ENCODE results near the gene C1QA.

The C1QA gene

GRCh38 chr1:22638476-22639234 lies 2.2 kb downstream of the C1QA start:
- DNase-seq (ENCODE audit: low read depth) = no peak
- TF ChIP-seq MAX (IDR thresholded peaks at IDR 0.05; ENCODE audit: low read depth, low read length) (no peak), MYC (IDR thresholded peaks at IDR 0.05; ENCODE audit: low read depth, low read length) (no peak), POLR2A (IDR thresholded peaks at IDR 0.05; ENCODE audit: extremely low read depth, insufficient read length) (no peak), CTCF (IDR thresholded peaks at IDR 0.05; ENCODE audit: low read depth, low read length) (no peak)
- H3K4me3 ChIP-seq (ENCODE audit: low read depth, low read length) = no peak overlapping the region

GRCh38 chr1:22639286-22639685 lies 2.9 kb downstream of the C1QA start:
- no peak overlapping the region for H3K4me3 ChIP-seq (ENCODE audit: low read depth, low read length)
- peak; percentile 53 for DNase-seq (ENCODE audit: low read depth)

GRCh38 chr1:22641247-22641646 lies 4.8 kb downstream of the C1QA start:
- TF ChIP-seq POLR2A (IDR thresholded peaks at IDR 0.05; ENCODE audit: extremely low read depth, insufficient read length) = no peak
- no peak for TF ChIP-seq MYC (IDR thresholded peaks at IDR 0.05; ENCODE audit: low read depth, low read length)
- TF ChIP-seq CTCF (IDR thresholded peaks at IDR 0.05; ENCODE audit: low read depth, low read length) = no peak
- TF ChIP-seq MAX (IDR thresholded peaks at IDR 0.05; ENCODE audit: low read depth, low read length) = no peak
- no peak overlapping the region for H3K4me3 ChIP-seq (ENCODE audit: low read depth, low read length)
- DNase-seq (ENCODE audit: low read depth) = no peak

More at GRCh38 chr1:22639286-22639685, 2.9 kb downstream of the C1QA start:
- no peak for TF ChIP-seq MYC (IDR thresholded peaks at IDR 0.05; ENCODE audit: low read depth, low read length)
- TF ChIP-seq POLR2A (IDR thresholded peaks at IDR 0.05; ENCODE audit: extremely low read depth, insufficient read length) = no peak
- TF ChIP-seq MAX (IDR thresholded peaks at IDR 0.05; ENCODE audit: low read depth, low read length) = no peak
- no peak for TF ChIP-seq CTCF (IDR thresholded peaks at IDR 0.05; ENCODE audit: low read depth, low read length)

- H3K4me3 ChIP-seq (ENCODE audit: low read depth, low read length) = no peak overlapping the region
- TF ChIP-seq MYC (IDR thresholded peaks at IDR 0.05; ENCODE audit: low read depth, low read length) (0 out of 2 replicates have a peak, but pooled peaks have one; percentile 21), CTCF (IDR thresholded peaks at IDR 0.05; ENCODE audit: low read depth, low read length) (peak; percentile 64), POLR2A (IDR thresholded peaks at IDR 0.05; ENCODE audit: extremely low read depth, insufficient read length) (no peak), MAX (IDR thresholded peaks at IDR 0.05; ENCODE audit: low read depth, low read length) (0 out of 2 replicates have a peak, but pooled peaks have one; percentile 21)
- DNase-seq (ENCODE audit: low read depth) = peak; percentile 62
Measured at GRCh38 chr1:22641906-22642636, 5.6 kb downstream of the C1QA start.

GRCh38 chr1:22643381-22643780 lies 7.0 kb downstream of the C1QA start, which contains the start of gene C1QC:
C1QC (plus strand) TSS chr1:22643633; CDS start chr1:22644024, 391 bp downstream.
- no peak for DNase-seq (ENCODE audit: low read depth)
- TF ChIP-seq MYC (IDR thresholded peaks at IDR 0.05; ENCODE audit: low read depth, low read length) (no peak), CTCF (IDR thresholded peaks at IDR 0.05; ENCODE audit: low read depth, low read length) (no peak), POLR2A (IDR thresholded peaks at IDR 0.05; ENCODE audit: extremely low read depth, insufficient read length) (no peak), MAX (IDR thresholded peaks at IDR 0.05; ENCODE audit: low read depth, low read length) (no peak)
- no peak within 1 kb of the TSS for H3K4me3 ChIP-seq (ENCODE audit: low read depth, low read length)

All from NB4 (cell line).